OCI-LY7 (cell line): ENCODE data around the gene CACNA2D1. TPM values are rescaled to one million over a fixed set of nuclear protein-coding genes. Genes with fewer than 3 reads are reported as not detected.

Experiments used
- BruUV-seq: library from RNA; stranded (reverse); fragments of 400-500 nt; replicated peaks from 2 replicates; lab custom pipeline; 2021; lab: Mats Ljungman, UMichigan
- CTCF ChIA-PET: fragments of 300-600 bp; sonication (Branson Sonifier 250); formaldehyde crosslinking; loops from one replicate; lab custom pipeline; 2022; ENCODE audit warnings: antibody characterized with exemption; ENCODE audit not compliant: unreplicated experiment; lab: Charles Lee
- POLR2A ChIA-PET: fragments of 300-600 bp; sonication (Branson Sonifier 250); formaldehyde crosslinking; loops from one replicate; lab custom pipeline; 2022; ENCODE audit warnings: antibody characterized with exemption; lab: Charles Lee
- DNase-seq: peaks from one replicate; pipeline ENCODE4 v3.0.0-alpha.2; 2015; ENCODE audit warnings: low spot score
- H2AFZ ChIP-seq: fragments of 200-600 bp; sonication (generic), shearing (Covaris generic); 2 replicates; pipeline ENCODE4 v1.6.1; 2014; ENCODE audit warnings: mild to moderate bottlenecking, antibody characterized with exemption, low read length, moderate library complexity
- H3K27ac ChIP-seq: fragments of 200-600 bp; sonication (generic); 2 replicates; pipeline ENCODE4 v1.5.1; 2014; ENCODE audit warnings: mixed run types, low read depth, mild to moderate bottlenecking, moderate library complexity, low read length, inconsistent platforms; ENCODE audit not compliant: poor library complexity, severe bottlenecking
- H3K36me3 ChIP-seq: fragments of 200-600 bp; sonication (generic); 2 replicates; pipeline ENCODE4 v1.6.1; 2014; ENCODE audit warnings: mild to moderate bottlenecking, antibody characterized with exemption, low read length, moderate library complexity, mixed read lengths; ENCODE audit not compliant: insufficient read depth
- H3K4me1 ChIP-seq: fragments of 200-600 bp; sonication (generic); 2 replicates; pipeline ENCODE4 v1.5.1; 2014; ENCODE audit warnings: mild to moderate bottlenecking, low read length; ENCODE audit not compliant: insufficient read depth, poor library complexity, severe bottlenecking
- H3K4me2 ChIP-seq: fragments of 200-600 bp; sonication (generic); 2 replicates; pipeline ENCODE4 v1.6.1; 2014; ENCODE audit warnings: mild to moderate bottlenecking, low read length
- H3K4me3 ChIP-seq: fragments of 200-600 bp; sonication (generic); 2 replicates; pipeline ENCODE4 v1.5.1; 2014; ENCODE audit warnings: mild to moderate bottlenecking, low read depth, low read length; ENCODE audit not compliant: poor library complexity, severe bottlenecking
- H3K79me2 ChIP-seq: fragments of 200-600 bp; sonication (generic); 2 replicates; pipeline ENCODE4 v1.6.1; 2016; ENCODE audit warnings: low read depth, mild to moderate bottlenecking, low read length, moderate library complexity, mixed read lengths; ENCODE audit not compliant: insufficient read depth
- H3K9me2 ChIP-seq: fragments of 200-600 bp; sonication (generic); 2 replicates; pipeline ENCODE4 v1.6.1; 2016; ENCODE audit warnings: mild to moderate bottlenecking, low read length, mixed read lengths; ENCODE audit not compliant: insufficient read depth
- H3K9me3 ChIP-seq: fragments of 200-600 bp; sonication (generic); 2 replicates; pipeline ENCODE4 v1.6.1; 2014; ENCODE audit warnings: mild to moderate bottlenecking, mixed run types, low read length, mixed read lengths
- H4K20me1 ChIP-seq: fragments of 200-600 bp; sonication (generic); 2 replicates; pipeline ENCODE4 v1.6.1; 2014; ENCODE audit warnings: mild to moderate bottlenecking, antibody characterized with exemption, low read length, moderate library complexity, mixed read lengths; ENCODE audit not compliant: insufficient read depth
- CTCF ChIP-seq: fragments of 200-600 bp; sonication (generic); conservative IDR thresholded peaks from 2 replicates; pipeline ENCODE4 v1.5.1; 2014; ENCODE audit warnings: mild to moderate bottlenecking, antibody characterized with exemption, low read length, moderate library complexity, mixed read lengths
- EZH2phosphoT487 ChIP-seq: fragments of 200-600 bp; sonication (generic); IDR thresholded peaks from 2 replicates; pipeline ENCODE4 v1.6.1; 2018; ENCODE audit warnings: low read depth, borderline replicate concordance, mild to moderate bottlenecking, mixed run types, antibody characterized with exemption, low read length, moderate library complexity, mixed read lengths
- intact Hi-C: fragments of 100-400 bp; cut with micrococcal nuclease; formaldehyde crosslinking; loops from one replicate; pipeline ENCODE4 v1.10.0; 2022; ENCODE audit not compliant: unreplicated experiment
- total RNA-seq, 2 experiments: library from RNA; depleted of rRNA in 1 of 2; stranded (reverse); fragments of >200 nt in 1 of 2; shearing (Covaris generic) in 1 of 2; gene quantifications; 2 replicates each; pipeline ENCODE4 v1.2.3, GENCODE V29; 2014 to 2022

The CACNA2D1 gene
- total RNA-seq, 2 experiments from 2014 or later, result not detected

GRCh38 chr7:82395147-82395546, 48.4 kb downstream of the CACNA2D1 start:
- no peak overlapping the region for H3K4me2 ChIP-seq
- POLR2A ChIA-PET, result interaction anchor here (0.6 kb wide), 1 partner anchor 80 kb away, joined by 7 read pairs; no protein-coding TSS in a partner anchor
- intact Hi-C loops, result no loop called here
- no peaks in the 10 kb centered on the region for H4K20me1 ChIP-seq
- H3K9me3 ChIP-seq, result no peaks in the 10 kb centered on the region
- CTCF ChIA-PET, result no interaction called here
- TF ChIP-seq CTCF (no peak), EZH2phosphoT487 (no peak)
- no peak overlapping the region for H3K27ac ChIP-seq
- no peaks in the 10 kb centered on the region for H3K79me2 ChIP-seq
- no peaks in the 10 kb centered on the region for H3K36me3 ChIP-seq
- DNase-seq, result no peak
- H3K4me1 ChIP-seq, result no peaks in the 10 kb centered on the region
- BruUV-seq, result no TSS peak
- H3K9me2 ChIP-seq, result no peaks in the 10 kb centered on the region
- no peak overlapping the region for H3K4me3 ChIP-seq
- H2AFZ ChIP-seq, result no peak overlapping the region

GRCh38 chr7:82393840-82394220, 49.7 kb downstream of the CACNA2D1 start:
- TF ChIP-seq EZH2phosphoT487, result no peak
- TF ChIP-seq CTCF, result no peak
- intact Hi-C loops, result no loop called here
- Histone ChIP-seq H3K4me1 (no peaks in the 10 kb centered on the region), H3K79me2 (no peaks in the 10 kb centered on the region), H3K4me3 (no peak overlapping the region), H3K27ac (no peak overlapping the region), H3K9me3 (no peaks in the 10 kb centered on the region), H3K9me2 (no peaks in the 10 kb centered on the region), H4K20me1 (no peaks in the 10 kb centered on the region), H2AFZ (no peak overlapping the region), H3K4me2 (no peak overlapping the region), H3K36me3 (no peaks in the 10 kb centered on the region)
- BruUV-seq, result no TSS peak
- ChIA-PET CTCF (no interaction called here), POLR2A (no interaction called here)
- no peak for DNase-seq

GRCh38 chr7:82393076-82393839, 50.3 kb downstream of the CACNA2D1 start:
- H2AFZ ChIP-seq, result no peak overlapping the region
- ChIA-PET CTCF (interaction anchor here (0.7 kb wide), 1 partner anchor 58 kb away, joined by 5 read pairs; no protein-coding TSS in a partner anchor), POLR2A (interaction anchor here (0.7 kb wide), 1 partner anchor 62 kb away, joined by 3 read pairs; no protein-coding TSS in a partner anchor)
- no peaks in the 10 kb centered on the region for H3K79me2 ChIP-seq
- no peaks in the 10 kb centered on the region for H4K20me1 ChIP-seq
- no peaks in the 10 kb centered on the region for H3K9me2 ChIP-seq
- no peak overlapping the region for H3K4me3 ChIP-seq
- H3K36me3 ChIP-seq, result no peaks in the 10 kb centered on the region
- H3K9me3 ChIP-seq, result no peaks in the 10 kb centered on the region
- BruUV-seq, result no TSS peak
- H3K27ac ChIP-seq, result no peak overlapping the region
- DNase-seq, result no peak
- TF ChIP-seq EZH2phosphoT487, result no peak
- no peak for TF ChIP-seq CTCF
- intact Hi-C loops, result no loop called here
- H3K4me1 ChIP-seq, result no peaks in the 10 kb centered on the region
- H3K4me2 ChIP-seq, result no peak overlapping the region
